K562 (cell line): ENCODE measurements around the gene ZDHHC5. TPM values are rescaled to one million over a fixed set of nuclear protein-coding genes. Genes with fewer than 3 reads are reported as not detected.
A peak's percentile ranks its signal among the peaks of the same experiment; 100 is the strongest.

ENCODE experiments used
- BRCA1 ChIP-seq, 2 experiments: fragments of 450-650 bp in 1 of 2; sonication (generic) in 1 of 2; formaldehyde crosslinking in 1 of 2; IDR thresholded peaks; 2 replicates each; pipeline versions ENCODE4 v1.5.0 to v1.6.1; 2017 to 2020; ENCODE audit warnings: mild to moderate bottlenecking in 1 of 2, missing genetic modification reagents in 1 of 2
- CBFA2T2 ChIP-seq: fragments of 450-650 bp; conservative IDR thresholded peaks from 2 replicates; pipeline ENCODE4 v1.6.1; 2017; ENCODE audit warnings: mild to moderate bottlenecking
- DLX4 ChIP-seq: fragments of 250-450 bp; sonication (Bioruptor Pico); IDR thresholded peaks from 2 replicates; pipeline ENCODE4 v1.6.1; 2021; ENCODE audit warnings: mild to moderate bottlenecking
- ELK1 ChIP-seq: sonication (generic); formaldehyde crosslinking; IDR thresholded peaks from 2 replicates; pipeline ENCODE4 v1.8.1; 2022; ENCODE audit warnings: missing genetic modification reagents
- FOXK1 ChIP-seq: sonication (generic); formaldehyde crosslinking; IDR thresholded peaks from 2 replicates; pipeline ENCODE4 v1.8.0; 2022; ENCODE audit warnings: missing genetic modification reagents, mild to moderate bottlenecking, borderline replicate concordance
- FOXK2 ChIP-seq, 2 experiments: fragments of 450-650 bp; IDR thresholded peaks in 1 of 2; conservative IDR thresholded peaks in 1 of 2; 2 replicates each; pipeline ENCODE4 v1.6.1; 2016; ENCODE audit warnings: low read depth in 2 of 2, mild to moderate bottlenecking in 1 of 2
- FOXO4 ChIP-seq: fragments of 450-650 bp; formaldehyde crosslinking; IDR thresholded peaks from 2 replicates; pipeline ENCODE4 v1.4.0; 2020; ENCODE audit warnings: mild to moderate bottlenecking, moderate library complexity
- HDGF ChIP-seq: fragments of 450-650 bp; IDR thresholded peaks from 2 replicates; pipeline ENCODE4 v1.6.1; 2016
- HMGN3 ChIP-seq: IDR thresholded peaks from 2 replicates; pipeline ENCODE4 v1.6.1; 2011; ENCODE audit warnings: borderline replicate concordance, low read depth, mild to moderate bottlenecking, mixed read lengths, low read length; ENCODE audit not compliant: insufficient read length; ENCODE audit errors: extremely low read depth
- JUND ChIP-seq, 2 experiments: IDR thresholded peaks; 2 replicates in 1 of 2; 3 replicates in 1 of 2; pipeline ENCODE4 v1.6.1; 2011; ENCODE audit warnings: borderline replicate concordance in 2 of 2, low read depth in 2 of 2, low read length in 2 of 2, improper control_type of control experiment in 1 of 2, missing biosample characterization in 1 of 2, missing genetic modification characterization in 1 of 2, missing genetic modification reagents in 1 of 2
- PHB2 ChIP-seq: fragments of 450-650 bp; IDR thresholded peaks from 2 replicates; pipeline ENCODE4 v1.6.1; 2017; ENCODE audit warnings: low read depth
- RBM34 ChIP-seq: fragments of 200-400 bp; formaldehyde crosslinking; IDR thresholded peaks from 2 replicates; pipeline ENCODE4 v1.6.1; 2018; ENCODE audit warnings: low read length, borderline replicate concordance; ENCODE audit not compliant: insufficient read depth
- RFX7 ChIP-seq: fragments of 250-450 bp; sonication (Bioruptor Pico); IDR thresholded peaks from 2 replicates; pipeline ENCODE4 v1.5.1; 2021; ENCODE audit warnings: mild to moderate bottlenecking
- TCF15 ChIP-seq: fragments of 250-450 bp; sonication (Bioruptor Pico); IDR thresholded peaks from 2 replicates; pipeline ENCODE4 v1.8.0; 2022; ENCODE audit warnings: moderate library complexity, mild to moderate bottlenecking, inconsistent platforms
- XRCC5 ChIP-seq: fragments of 200-400 bp; formaldehyde crosslinking; IDR thresholded peaks from 2 replicates; pipeline ENCODE4 v1.6.1; 2017; ENCODE audit warnings: low read depth, mild to moderate bottlenecking, low read length
- ZBTB2 ChIP-seq: fragments of 450-650 bp; IDR thresholded peaks from 2 replicates; pipeline ENCODE4 v1.6.1; 2016; ENCODE audit warnings: antibody characterized with exemption
- ZBTB43 ChIP-seq: sonication (generic); formaldehyde crosslinking; IDR thresholded peaks from 2 replicates; pipeline ENCODE4 v1.8.0; 2023; ENCODE audit warnings: mild to moderate bottlenecking, missing genetic modification reagents
- ZBTB7A ChIP-seq: IDR thresholded peaks from 2 replicates; pipeline ENCODE4 v1.6.1; 2011; ENCODE audit warnings: low read depth, mild to moderate bottlenecking, low read length, moderate library complexity, borderline replicate concordance; ENCODE audit not compliant: control insufficient read depth
- ZNF143 ChIP-seq: sonication (generic); formaldehyde crosslinking; IDR thresholded peaks from 2 replicates; pipeline ENCODE4 v1.9.0; 2022; ENCODE audit warnings: mild to moderate bottlenecking, missing genetic modification reagents
- ZNF165 ChIP-seq: fragments of 250-450 bp; sonication (Bioruptor Pico); IDR thresholded peaks from 2 replicates; pipeline ENCODE4 v1.4.0; 2020; ENCODE audit warnings: borderline replicate concordance
- ZNF316 ChIP-seq: fragments of 450-650 bp; IDR thresholded peaks from 2 replicates; pipeline ENCODE4 v1.6.1; 2016
- polyA plus RNA-seq, 8 experiments: library from polyadenylated mRNA; depleted of rRNA in 4 of 8; stranded (reverse) in 5 of 8; unstranded in 3 of 8; fragments of >200 nt; fragmentation: Nextera tagmentation in 2 of 8; fragmentation: Illumina TruSeq in 1 of 8; extraction: Ambion mirVana in 2 of 8; extraction: Trizol in 1 of 8; gene quantifications; 2 replicates each; pipeline versions ENCODE4 v1.2.1 to v1.2.3, GENCODE V29; 2011 to 2014; ENCODE audit warnings: inconsistent platforms in 1 of 8, missing spikeins in 1 of 8
- total RNA-seq, 7 experiments: library from RNA; depleted of rRNA in 6 of 7; stranded (reverse); fragments of >200 nt in 6 of 7; fragmentation: Illumina TruSeq in 2 of 7; extraction: Trizol in 2 of 7; gene quantifications; 2 replicates each; pipeline versions ENCODE4 v1.2.1 to v1.2.3, GENCODE V29; 2011 to 2021; ENCODE audit warnings: low replicate concordance in 1 of 7

The ZDHHC5 gene
- total and polyA plus RNA-seq, 9 of the 15 experiments (the other 6 are each of a cell fraction or from before 2014, with no cell fraction given), result 3.8 to 64.2 (median 35.9) TPM

GRCh38 chr11:57711414-57712255, 43.7 kb downstream of the ZDHHC5 start, which contains the start of gene MED19 (continued):
- no peak for TF ChIP-seq ZBTB43
- TF ChIP-seq JUND (IDR thresholded peaks at IDR 0.05; ENCODE audit: borderline replicate concordance, low read depth, low read length), result no peak
- TF ChIP-seq JUND (tag; IDR thresholded peaks at IDR 0.05; ENCODE audit: borderline replicate concordance, low read depth, low read length), result no peak
- no peak for TF ChIP-seq BRCA1 (IDR thresholded peaks at IDR 0.05)
- no peak for TF ChIP-seq BRCA1 (CRISPR knock-in tag; IDR thresholded peaks at IDR 0.05)
- TF ChIP-seq XRCC5, result no peak
- no peak for TF ChIP-seq DLX4 (CRISPR knock-in tag)
- no peak for TF ChIP-seq FOXO4
- TF ChIP-seq ZBTB2, result no peak
- peak; percentile 23; the same call in 1 of the 2 replicates for TF ChIP-seq ZBTB7A
- no peak for TF ChIP-seq ZNF316
- TF ChIP-seq HDGF, result no peak
- TF ChIP-seq ZNF143 (CRISPR knock-in tag), result no peak
- TF ChIP-seq ELK1 (CRISPR knock-in tag), result no peak
- no peak for TF ChIP-seq RFX7
- TF ChIP-seq HMGN3, result peak; percentile 52
- TF ChIP-seq CBFA2T2, result no peak
- no peak for TF ChIP-seq PHB2
- TF ChIP-seq TCF15 (CRISPR knock-in tag), result no peak
- no peak for TF ChIP-seq ZNF165 (CRISPR knock-in tag)
- TF ChIP-seq RBM34, result no peak
- TF ChIP-seq FOXK1 (CRISPR knock-in tag), result no peak
- TF ChIP-seq FOXK2 (conservative IDR thresholded peaks at IDR 0.05 in 1 of 2, IDR thresholded peaks at IDR 0.05 in 1 of 2; ENCODE audit: low read depth in 2 of 2), result no peak
